Type B pancreatic cell (in vitro differentiated cells): ENCODE data around the gene MXRA7. TPM values are rescaled to one million over a fixed set of nuclear protein-coding genes. Genes with fewer than 3 reads are reported as not detected.

Experiments
- DNase-seq: peaks from one replicate; pipeline ENCODE4 v3.0.0; 2021; ENCODE audit warnings: mixed read lengths; ENCODE audit not compliant: unreplicated experiment; ENCODE audit errors: extremely low spot score
- H3K27ac Mint-ChIP-seq: 2 replicates; pipeline ENCODE4 v1.8.0; 2021; ENCODE audit warnings: mild to moderate bottlenecking, mixed read lengths
- H3K27me3 Mint-ChIP-seq: 2 replicates; pipeline ENCODE4 v1.8.0; 2021; ENCODE audit warnings: mixed read lengths
- H3K36me3 Mint-ChIP-seq: 2 replicates; pipeline ENCODE4 v1.8.0; 2021; ENCODE audit warnings: mixed read lengths
- H3K4me1 Mint-ChIP-seq: one replicate; pipeline ENCODE4 v1.8.0; 2021; ENCODE audit warnings: mixed read lengths; ENCODE audit not compliant: unreplicated experiment
- H3K4me3 Mint-ChIP-seq: 2 replicates; pipeline ENCODE4 v1.8.0; 2021; ENCODE audit warnings: mild to moderate bottlenecking, mixed read lengths
- H3K9me3 Mint-ChIP-seq: 2 replicates; pipeline ENCODE4 v1.8.0; 2021; ENCODE audit warnings: mixed read lengths
- total RNA-seq: library from RNA; stranded (reverse); gene quantifications from 2 replicates; pipeline ENCODE4 v1.2.1, GENCODE V29; 2021; ENCODE audit warnings: low replicate concordance
- TF ChIP-seq, protein P1 (sequence below): fragments of 200-600 bp; sonication (generic); conservative IDR thresholded peaks from 2 replicates; pipeline ENCODE4 v1.5.0; 2021; ENCODE audit warnings: antibody characterized with exemption, mild to moderate bottlenecking

Gene MXRA7
- total RNA-seq, 1 donor from 2014 or later, result 75.0 TPM

GRCh38 chr17:76696763-76697701 is 13.7 kb downstream of the MXRA7 start:
- H3K27ac Mint-ChIP-seq, result peak overlapping the region; percentile 59
- H3K27me3 Mint-ChIP-seq, result no peaks in the 10 kb centered on the region
- no peak overlapping the region for H3K4me3 Mint-ChIP-seq
- TF ChIP-seq, protein P1, sequence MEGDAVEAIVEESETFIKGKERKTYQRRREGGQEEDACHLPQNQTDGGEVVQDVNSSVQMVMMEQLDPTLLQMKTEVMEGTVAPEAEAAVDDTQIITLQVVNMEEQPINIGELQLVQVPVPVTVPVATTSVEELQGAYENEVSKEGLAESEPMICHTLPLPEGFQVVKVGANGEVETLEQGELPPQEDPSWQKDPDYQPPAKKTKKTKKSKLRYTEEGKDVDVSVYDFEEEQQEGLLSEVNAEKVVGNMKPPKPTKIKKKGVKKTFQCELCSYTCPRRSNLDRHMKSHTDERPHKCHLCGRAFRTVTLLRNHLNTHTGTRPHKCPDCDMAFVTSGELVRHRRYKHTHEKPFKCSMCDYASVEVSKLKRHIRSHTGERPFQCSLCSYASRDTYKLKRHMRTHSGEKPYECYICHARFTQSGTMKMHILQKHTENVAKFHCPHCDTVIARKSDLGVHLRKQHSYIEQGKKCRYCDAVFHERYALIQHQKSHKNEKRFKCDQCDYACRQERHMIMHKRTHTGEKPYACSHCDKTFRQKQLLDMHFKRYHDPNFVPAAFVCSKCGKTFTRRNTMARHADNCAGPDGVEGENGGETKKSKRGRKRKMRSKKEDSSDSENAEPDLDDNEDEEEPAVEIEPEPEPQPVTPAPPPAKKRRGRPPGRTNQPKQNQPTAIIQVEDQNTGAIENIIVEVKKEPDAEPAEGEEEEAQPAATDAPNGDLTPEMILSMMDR, result no peak
- DNase-seq, result no peak
- peaks cover 42% of the 10 kb centered on the region for H3K4me1 Mint-ChIP-seq
- H3K9me3 Mint-ChIP-seq, result no peaks in the 10 kb centered on the region
- no peaks in the 10 kb centered on the region for H3K36me3 Mint-ChIP-seq

- Mint-ChIP-seq H3K36me3 (peaks cover 6% of the 10 kb centered on the region), H3K27me3 (no peaks in the 10 kb centered on the region), H3K9me3 (no peaks in the 10 kb centered on the region), H3K4me3 (no peak overlapping the region), H3K4me1 (peaks cover 37% of the 10 kb centered on the region), H3K27ac (no peak overlapping the region)
- TF ChIP-seq, protein P1, result no peak
- DNase-seq, result no peak
Measured at GRCh38 chr17:76695059-76695831, 15.5 kb downstream of the MXRA7 start.

DNA sequence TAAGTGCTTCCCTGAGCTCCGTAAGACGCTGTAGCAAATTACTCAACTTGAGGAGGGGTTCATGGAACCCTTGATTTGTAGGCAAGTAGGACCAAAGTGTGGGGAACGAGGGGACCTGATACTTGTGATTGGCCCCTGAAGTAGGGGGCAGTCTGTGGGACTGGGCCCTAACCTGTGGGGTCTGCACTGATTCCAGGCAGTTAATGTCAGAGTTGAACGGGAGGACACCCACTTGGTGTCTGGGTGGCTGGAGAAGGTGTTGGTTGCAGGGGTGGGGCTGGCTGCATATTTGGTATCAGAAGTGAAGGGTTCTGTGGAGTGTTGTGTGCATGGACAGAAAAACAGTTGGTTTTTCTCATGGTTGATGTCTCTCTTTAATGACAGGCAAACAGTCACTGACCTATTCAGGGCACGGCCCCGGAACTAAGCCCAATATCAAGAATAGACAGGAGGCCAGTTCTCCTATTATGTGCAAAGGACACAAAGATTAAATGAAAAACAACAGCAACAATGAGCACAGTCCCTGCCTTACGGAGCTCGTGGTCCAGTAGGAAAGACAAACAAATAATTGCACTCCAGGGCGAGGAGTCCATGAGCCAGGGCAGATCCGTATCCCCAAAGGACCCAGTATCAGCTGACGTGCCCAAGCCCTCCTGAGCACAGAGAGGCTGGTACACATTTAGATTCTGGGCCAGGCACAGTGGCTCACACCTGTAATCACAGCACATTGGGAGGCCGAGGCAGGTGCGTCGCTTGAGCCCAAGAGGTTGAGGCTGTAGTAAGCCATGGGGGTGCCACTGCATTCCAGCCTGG is 19.2 kb downstream of the MXRA7 start:
- Mint-ChIP-seq H3K36me3 (peaks cover 14% of the 10 kb centered on the region), H3K27ac (peak overlapping the region; percentile 56), H3K9me3 (no peaks in the 10 kb centered on the region), H3K27me3 (no peaks in the 10 kb centered on the region), H3K4me3 (peak overlapping the region; percentile 22), H3K4me1 (peaks cover 44% of the 10 kb centered on the region)
- no peak for DNase-seq
- TF ChIP-seq, protein P1, result no peak

- H3K4me1 Mint-ChIP-seq, result peaks cover 48% of the 10 kb centered on the region
- H3K4me3 Mint-ChIP-seq, result no peak overlapping the region
- H3K27ac Mint-ChIP-seq, result no peak overlapping the region
- H3K36me3 Mint-ChIP-seq, result peaks cover 14% of the 10 kb centered on the region
- no peaks in the 10 kb centered on the region for H3K9me3 Mint-ChIP-seq
- DNase-seq, result no peak
- H3K27me3 Mint-ChIP-seq, result no peaks in the 10 kb centered on the region
- TF ChIP-seq, protein P1, result no peak
Measured at GRCh38 chr17:76690596-76691280, 20.0 kb downstream of the MXRA7 start.

DNA sequence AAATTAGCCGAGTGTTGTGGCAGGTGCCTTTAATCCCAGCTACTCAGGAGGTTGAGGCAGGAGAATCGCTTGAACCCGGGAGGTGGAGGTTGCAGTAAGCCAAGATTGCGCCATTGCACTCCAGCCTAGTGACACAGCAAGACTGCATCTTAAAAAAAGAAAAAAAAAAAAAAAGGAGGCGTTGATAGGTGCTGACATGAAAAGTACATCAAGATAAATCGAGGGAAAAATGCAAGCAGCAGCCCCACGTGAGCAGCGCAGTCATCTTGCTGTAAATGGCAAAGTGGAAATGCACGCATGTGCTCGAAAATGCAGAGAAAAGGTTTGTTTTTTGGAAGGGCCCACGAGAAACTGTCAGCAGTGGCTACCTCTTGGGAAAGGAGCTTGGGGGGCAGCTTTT is 20.9 kb downstream of the MXRA7 start:
- Mint-ChIP-seq H3K4me1 (peaks cover 41% of the 10 kb centered on the region), H3K4me3 (no peak overlapping the region), H3K9me3 (no peaks in the 10 kb centered on the region), H3K27me3 (no peaks in the 10 kb centered on the region), H3K36me3 (peaks cover 14% of the 10 kb centered on the region), H3K27ac (no peak overlapping the region)
- TF ChIP-seq, protein P1, result no peak
- DNase-seq, result no peak
